Right cardiac atrium (tissue), 5 donors: ENCODE measurements around the gene MVB12B. TPM values are rescaled to one million over a fixed set of nuclear protein-coding genes. Genes with fewer than 3 reads are reported as not detected.

Source experiments
- ATAC-seq, 2 donors: fragments of 200-7000 bp; cut with Tn5 transposase; one replicate each; pipeline versions ENCODE4 v1.8.0 to v1.9.1; 2020; ENCODE audit warnings: moderate library complexity in 2 of 2, mild to moderate bottlenecking in 1 of 2
- DNase-seq, 3 donors: peaks; one replicate each; pipeline ENCODE4 v3.0.0-alpha.2; 2020
- H3K27ac ChIP-seq: one replicate; pipeline ENCODE4 v1.5.1; 2013; ENCODE audit warnings: mild to moderate bottlenecking, low read length, control low read depth, moderate library complexity
- H3K27me3 ChIP-seq: one replicate; pipeline ENCODE4 v1.6.1; 2013; ENCODE audit not compliant: control insufficient read depth, insufficient read depth
- H3K4me1 ChIP-seq: one replicate; pipeline ENCODE4 v1.6.1; 2013; ENCODE audit warnings: low read length; ENCODE audit not compliant: control insufficient read depth, insufficient read depth
- H3K4me3 ChIP-seq: one replicate; pipeline ENCODE4 v1.5.1; 2013; ENCODE audit warnings: low read length, control low read depth
- H3K9me3 ChIP-seq: one replicate; pipeline ENCODE4 v1.6.1; 2013; ENCODE audit warnings: low read length; ENCODE audit not compliant: control insufficient read depth
- WGBS: extraction: QIAGEN DNeasy Blood & Tissue Kit; methylation state at CpG from one replicate; pipeline ENCODE4 v1.1.7; 2013; 5-methylcytosine and 5-hydroxymethylcytosine counted together
- intact Hi-C, 4 donors: fragments of 100-400 bp; cut with DNase I; formaldehyde crosslinking; loops; one replicate each; pipeline versions ENCODE4 v1.11.0 to v1.14.0; 2022 to 2023
- polyA plus RNA-seq: library from polyadenylated mRNA; stranded (reverse); fragments of 200-250 nt; gene quantifications from one replicate; pipeline ENCODE4 v1.2.3, GENCODE V29; 2013
- total RNA-seq, 4 donors: library from RNA; stranded (reverse); fragmentation: NEBNext Ultra II Directional; extraction: Animal tissue kit (Norgen Biotek cat#: 25700); gene quantifications; one replicate each; pipeline ENCODE4 v1.2.1, GENCODE V29; 2021
- donor health status: healthy with polysubstance abuse.
- donor health status: DM: no; HTN: yes; CAD: no.
- donor health status: DM: no; HTN: no; CAD: no.
- donor health status: DM: no; HTN: yes; CAD: no; lungs with severe emphysema.
- donor health status: DM: yes; HTN: yes; CAD: no.

The MVB12B gene
- total and polyA plus RNA-seq, 5 donors: 5.8 to 12.8 (median 12.0) TPM

DNA sequence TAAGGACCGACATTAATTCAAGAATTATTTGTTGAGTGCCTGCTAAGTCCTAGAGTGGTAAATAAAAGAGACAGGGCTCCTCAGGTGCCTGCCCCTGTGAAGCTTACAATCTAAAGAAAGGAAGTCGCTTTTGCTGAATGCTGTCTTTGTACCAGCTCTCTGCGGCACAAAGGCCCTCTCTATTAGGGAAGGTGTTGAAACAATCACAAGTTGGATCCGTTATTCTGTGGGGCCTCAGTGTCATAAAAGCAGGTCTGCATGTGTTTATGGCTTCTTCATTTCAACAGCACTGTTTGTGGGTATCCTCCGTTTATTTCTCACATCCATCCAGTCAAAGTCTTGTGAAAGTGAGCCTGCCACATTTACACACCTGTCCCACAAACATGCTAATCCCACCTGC is 7.0 kb upstream of the MVB12B start:
- intact Hi-C loops: loop anchor here in 1 of 4 donors (5.0 kb wide), 1 partner anchor 73 kb away; no protein-coding TSS in a partner anchor
- WGBS: 84% methylated on average over 5 of the region's 5 CpGs

GRCh38 chr9:126320158-126320922 is 6.3 kb upstream of the MVB12B start:
- Histone ChIP-seq H3K4me3 (no peak overlapping the region), H3K4me1 (no peaks in the 10 kb centered on the region), H3K27ac (no peak overlapping the region), H3K9me3 (no peaks in the 10 kb centered on the region), H3K27me3 (no peaks in the 10 kb centered on the region)
- intact Hi-C loops: no loop called here
- ATAC-seq (peak in 1 of 2 donors; percentile 34), DNase-seq (no peak)
- WGBS: 63% methylated on average over 4 of the region's 4 CpGs

More for the DNA sequence above, 7.0 kb upstream of the MVB12B start:
- Histone ChIP-seq H3K27me3 (no peaks in the 10 kb centered on the region), H3K27ac (no peak overlapping the region), H3K4me3 (no peak overlapping the region), H3K4me1 (no peaks in the 10 kb centered on the region), H3K9me3 (no peaks in the 10 kb centered on the region)
- no peak for ATAC-seq
- no peak for DNase-seq

- no peaks in the 10 kb centered on the region for H3K9me3 ChIP-seq
- 93% methylated on average over 1 of the region's 1 CpG for WGBS
- H3K4me3 ChIP-seq: no peak overlapping the region
- no peaks in the 10 kb centered on the region for H3K27me3 ChIP-seq
- no peaks in the 10 kb centered on the region for H3K4me1 ChIP-seq
- ATAC-seq (no peak), DNase-seq (no peak)
- no peak overlapping the region for H3K27ac ChIP-seq
- intact Hi-C loops: no loop called here
Observed at GRCh38 chr9:126321742-126322141, 4.9 kb upstream of the MVB12B start.

- DNase-seq (no peak), ATAC-seq (no peak)
- WGBS: 77% methylated on average over 6 of the region's 6 CpGs
- intact Hi-C loops: no loop called here
- no peaks in the 10 kb centered on the region for H3K27me3 ChIP-seq
- peak overlapping the region; percentile 98 for H3K4me3 ChIP-seq
- H3K4me1 ChIP-seq: peaks cover 5% of the 10 kb centered on the region
- no peaks in the 10 kb centered on the region for H3K9me3 ChIP-seq
- no peak overlapping the region for H3K27ac ChIP-seq
Observed at GRCh38 chr9:126325821-126326220, 808 bp upstream of the MVB12B start.

DNA sequence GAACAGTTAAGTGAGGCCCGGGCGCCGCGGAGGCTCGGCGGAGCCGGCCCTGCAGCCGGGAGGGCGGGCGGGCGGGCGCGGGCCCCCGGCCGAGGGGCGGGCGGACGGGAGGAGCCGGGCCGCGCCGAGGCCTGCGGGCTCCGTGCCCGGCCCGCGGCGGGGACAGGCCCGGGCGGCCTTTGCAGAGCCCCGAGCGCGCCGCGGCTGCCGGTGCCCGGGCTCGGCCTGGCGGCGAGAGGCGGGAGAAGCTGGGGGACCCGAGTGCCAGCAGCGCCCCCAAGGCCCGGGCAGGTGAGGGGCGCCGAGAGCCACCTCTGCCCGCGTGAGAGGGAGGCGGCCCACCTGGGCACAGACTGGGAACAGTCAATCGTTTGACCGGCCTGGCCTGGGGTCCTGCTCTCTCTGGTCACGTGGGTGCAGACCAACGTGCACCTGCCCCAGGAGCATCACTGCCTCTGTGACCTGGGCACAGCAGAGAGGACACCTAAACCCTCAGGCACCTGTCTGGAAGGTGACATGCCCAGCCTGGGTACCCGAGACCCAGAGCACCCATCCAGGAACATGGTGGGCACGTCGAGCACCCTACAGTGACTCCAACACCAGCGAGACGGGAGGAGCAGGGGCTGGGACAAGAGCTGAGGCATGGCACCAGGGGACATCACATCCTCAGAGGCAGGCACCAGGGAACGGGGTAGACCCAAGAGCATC is 531 bp downstream of the MVB12B start:
- peak overlapping the region; percentile 8 for H3K27ac ChIP-seq
- no peaks in the 10 kb centered on the region for H3K9me3 ChIP-seq
- WGBS: 4% methylated on average over 59 of the region's 59 CpGs
- H3K4me1 ChIP-seq: peaks cover 6% of the 10 kb centered on the region
- DNase-seq: peak in 2 of 3 donors; percentile 30 to 68
- H3K27me3 ChIP-seq: no peaks in the 10 kb centered on the region
- intact Hi-C loops: no loop called here
- peak; percentile 77 to 78 for ATAC-seq
- H3K4me3 ChIP-seq: peak overlapping the region; percentile 98

GRCh38 chr9:126327714-126328185 is 1.1 kb downstream of the MVB12B start:
- ATAC-seq (no peak), DNase-seq (no peak)
- H3K4me3 ChIP-seq: peak overlapping the region; percentile 98
- intact Hi-C loops: no loop called here
- H3K9me3 ChIP-seq: no peaks in the 10 kb centered on the region
- WGBS: 28% methylated on average over 5 of the region's 5 CpGs
- no peaks in the 10 kb centered on the region for H3K27me3 ChIP-seq
- peaks cover 6% of the 10 kb centered on the region for H3K4me1 ChIP-seq
- H3K27ac ChIP-seq: peak overlapping the region; percentile 8

- 87% methylated on average over 3 of the region's 3 CpGs for WGBS
Observed at GRCh38 chr9:126328407-126328806, 1.8 kb downstream of the MVB12B start.

GRCh38 chr9:126329476-126330275 is 3.0 kb downstream of the MVB12B start:
- Histone ChIP-seq H3K9me3 (no peaks in the 10 kb centered on the region), H3K4me3 (no peak overlapping the region), H3K4me1 (peaks cover 11% of the 10 kb centered on the region), H3K27ac (no peak overlapping the region), H3K27me3 (no peaks in the 10 kb centered on the region)
- intact Hi-C loops: no loop called here
- DNase-seq (peak in 1 of 3 donors; percentile 52), ATAC-seq (no peak)
- 63% methylated on average over 10 of the region's 10 CpGs for WGBS

More at GRCh38 chr9:126328407-126328806, 1.8 kb downstream of the MVB12B start:
- DNase-seq (no peak), ATAC-seq (no peak)
- no peak overlapping the region for H3K27ac ChIP-seq
- no peaks in the 10 kb centered on the region for H3K9me3 ChIP-seq
- peaks cover 6% of the 10 kb centered on the region for H3K4me1 ChIP-seq
- intact Hi-C loops: no loop called here
- H3K4me3 ChIP-seq: no peak overlapping the region
- H3K27me3 ChIP-seq: no peaks in the 10 kb centered on the region

GRCh38 chr9:126330536-126330935 is 3.9 kb downstream of the MVB12B start:
- 89% methylated on average over 4 of the region's 4 CpGs for WGBS
- DNase-seq: no peak
- Histone ChIP-seq H3K9me3 (no peaks in the 10 kb centered on the region), H3K27ac (no peak overlapping the region), H3K27me3 (no peaks in the 10 kb centered on the region), H3K4me3 (no peak overlapping the region), H3K4me1 (peaks cover 17% of the 10 kb centered on the region)
- intact Hi-C loops: no loop called here
- ATAC-seq: no peak

DNA sequence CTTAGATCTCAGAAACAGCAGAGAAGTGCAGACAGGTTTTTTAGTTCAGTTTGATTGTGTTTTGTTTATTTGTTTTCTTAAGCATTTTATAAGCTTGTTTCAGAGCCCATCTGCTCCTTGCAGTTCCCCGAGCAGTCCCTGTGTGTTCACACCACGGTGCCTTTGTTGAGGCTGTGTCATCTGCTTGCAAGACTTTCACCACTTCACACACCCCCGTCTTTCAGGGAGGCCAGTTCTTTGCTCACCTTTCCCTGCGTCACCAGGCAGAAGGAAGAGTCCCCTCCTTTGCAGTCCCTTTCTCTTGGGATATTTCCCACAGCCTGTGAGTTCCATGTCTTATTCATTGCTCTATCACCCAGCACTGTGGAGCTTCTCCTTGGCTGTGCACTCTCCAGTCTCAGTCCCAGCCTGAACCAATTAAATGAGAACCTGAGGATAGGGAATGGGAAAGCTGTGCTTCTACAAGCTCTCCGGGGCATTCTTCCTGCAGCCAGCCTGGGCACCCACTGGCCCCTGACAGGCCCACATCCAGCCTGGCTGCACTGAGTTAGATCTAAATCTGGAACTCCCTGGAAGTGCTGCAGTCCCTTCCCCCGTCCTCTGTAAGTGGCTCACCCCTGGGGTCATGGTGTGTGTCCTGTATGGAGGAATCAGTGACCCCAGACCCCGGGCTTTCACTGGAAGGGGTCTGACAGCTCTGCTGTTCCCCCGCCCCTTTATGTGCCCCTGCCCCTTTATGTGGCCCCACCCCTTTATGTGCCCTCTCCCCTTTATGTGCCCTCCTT is 5.5 kb downstream of the MVB12B start:
- WGBS: 78% methylated on average over 8 of the region's 8 CpGs
- intact Hi-C loops: no loop called here
- ATAC-seq (no peak), DNase-seq (peak in 1 of 3 donors; percentile 56)
- H3K4me3 ChIP-seq: no peak overlapping the region
- H3K9me3 ChIP-seq: no peaks in the 10 kb centered on the region
- H3K27ac ChIP-seq: no peak overlapping the region
- H3K27me3 ChIP-seq: no peaks in the 10 kb centered on the region
- peaks cover 20% of the 10 kb centered on the region for H3K4me1 ChIP-seq
